K562 (cell line): ENCODE data around the gene SIX3. TPM values are rescaled to one million over a fixed set of nuclear protein-coding genes. Genes with fewer than 3 reads are reported as not detected.

ENCODE experiments used
- E4F1 ChIP-seq: fragments of 250-450 bp; sonication (Bioruptor Pico); IDR thresholded peaks from 2 replicates; pipeline ENCODE4 v1.5.0; 2021; ENCODE audit warnings: mild to moderate bottlenecking, borderline replicate concordance
- PPARD ChIP-seq: fragments of 250-450 bp; sonication (Bioruptor Pico); IDR thresholded peaks from 2 replicates; pipeline ENCODE4 v1.8.0; 2022; ENCODE audit warnings: inconsistent platforms, mild to moderate bottlenecking, moderate library complexity
- TBL1XR1 ChIP-seq, 2 experiments: IDR thresholded peaks; 2 replicates each; pipeline ENCODE4 v1.6.1; 2012; ENCODE audit warnings: improper control_type of control experiment in 2 of 2, low read length in 2 of 2, mild to moderate bottlenecking in 1 of 2
- TCF7 ChIP-seq: sonication (generic); IDR thresholded peaks from 2 replicates; pipeline ENCODE4 v1.6.1; 2016; ENCODE audit warnings: antibody characterized with exemption, borderline replicate concordance
- U2AF1 ChIP-seq: fragments of 200-400 bp; formaldehyde crosslinking; optimal IDR thresholded peaks from 2 replicates; pipeline ENCODE3; 2017; ENCODE audit warnings: mild to moderate bottlenecking, low read depth, low read length, moderate library complexity
- ZNF609 ChIP-seq: sonication (generic); formaldehyde crosslinking; IDR thresholded peaks from 2 replicates; pipeline ENCODE4 v1.8.1; 2023; ENCODE audit warnings: missing genetic modification reagents, mild to moderate bottlenecking, borderline replicate concordance
- polyA plus RNA-seq, 8 experiments: library from polyadenylated mRNA; depleted of rRNA in 4 of 8; stranded (reverse) in 5 of 8; unstranded in 3 of 8; fragments of >200 nt; fragmentation: Nextera tagmentation in 2 of 8; fragmentation: Illumina TruSeq in 1 of 8; extraction: Ambion mirVana in 2 of 8; extraction: Trizol in 1 of 8; gene quantifications; 2 replicates each; pipeline versions ENCODE4 v1.2.1 to v1.2.3, GENCODE V29; 2011 to 2014; ENCODE audit warnings: inconsistent platforms in 1 of 8, missing spikeins in 1 of 8
- total RNA-seq, 7 experiments: library from RNA; depleted of rRNA in 6 of 7; stranded (reverse); fragments of >200 nt in 6 of 7; fragmentation: Illumina TruSeq in 2 of 7; extraction: Trizol in 2 of 7; gene quantifications; 2 replicates each; pipeline versions ENCODE4 v1.2.1 to v1.2.3, GENCODE V29; 2011 to 2021; ENCODE audit warnings: low replicate concordance in 1 of 7

Gene SIX3
- total and polyA plus RNA-seq, 9 of the 15 experiments (the other 6 are each of a cell fraction or from before 2014, with no cell fraction given), result not detected

GRCh38 chr2:44962176-44962695 lies 20.7 kb downstream of the SIX3 start (continued):
- TF ChIP-seq ZNF609 (CRISPR knock-in tag) (no peak), TCF7 (no peak), TBL1XR1 (IDR thresholded peaks at IDR 0.05; ENCODE audit: low read length in 2 of 2) (no peak), U2AF1 (no peak), PPARD (CRISPR knock-in tag) (no peak), E4F1 (CRISPR knock-in tag) (no peak)
